Esophagus muscularis mucosa (tissue), 4 donors: ENCODE data around the gene SCGN. TPM values are rescaled to one million over a fixed set of nuclear protein-coding genes. Genes with fewer than 3 reads are reported as not detected.

ENCODE experiments used
- DNase-seq: peaks from one replicate; pipeline ENCODE4 v3.0.0-alpha.2; 2017; ENCODE audit errors: extremely low spot score
- H3K27ac ChIP-seq, 4 donors: fragments of 200-600 bp; sonication (generic); replicated peaks in 1 of 4; 1 replicate in 3 of 4; 2 replicates in 1 of 4; pipeline ENCODE4 v1.5.1; 2016 to 2019; ENCODE audit warnings: mild to moderate bottlenecking in 1 of 4
- H3K27me3 ChIP-seq, 4 donors: fragments of 200-600 bp; sonication (generic); one replicate each; pipeline versions ENCODE4 v1.5.1 to v1.6.0; 2016 to 2019
- H3K36me3 ChIP-seq, 4 donors: fragments of 200-600 bp; sonication (generic); one replicate each; pipeline ENCODE4 v1.5.1; 2016 to 2019
- H3K4me1 ChIP-seq, 4 donors: fragments of 200-600 bp; sonication (generic); one replicate each; pipeline ENCODE4 v1.5.1; 2016 to 2019
- H3K4me3 ChIP-seq, 4 donors: fragments of 200-600 bp; sonication (generic); 1 replicate in 2 of 4; 2 replicates in 2 of 4; pipeline ENCODE4 v1.5.1; 2016 to 2019; ENCODE audit warnings: mild to moderate bottlenecking in 4 of 4, moderate library complexity in 1 of 4
- H3K9me3 ChIP-seq, 4 donors: fragments of 200-600 bp; sonication (generic); 1 replicate in 3 of 4; 2 replicates in 1 of 4; pipeline ENCODE4 v1.5.1; 2016 to 2019
- CTCF ChIP-seq, 3 experiments: fragments of 200-600 bp in 2 of 3; fragments of 450-650 bp in 1 of 3; sonication (generic) in 2 of 3; IDR thresholded peaks; one replicate each; pipeline ENCODE4 v1.5.1; 2017 to 2019; ENCODE audit warnings: antibody characterized with exemption in 3 of 3, mild to moderate bottlenecking in 2 of 3, moderate library complexity in 1 of 3
- EP300 ChIP-seq: sonication (generic); formaldehyde crosslinking; IDR thresholded peaks from one replicate; pipeline ENCODE4 v1.6.1; 2017; ENCODE audit warnings: antibody characterized with exemption
- POLR2A ChIP-seq: fragments of 450-650 bp; IDR thresholded peaks from one replicate; pipeline ENCODE4 v1.6.1; 2017; ENCODE audit warnings: antibody characterized with exemption, moderate library complexity, mild to moderate bottlenecking, low read depth
- POLR2AphosphoS5 ChIP-seq, 2 donors: sonication (generic); formaldehyde crosslinking; IDR thresholded peaks; one replicate each; pipeline ENCODE4 v1.6.1; 2017; ENCODE audit warnings: antibody characterized with exemption in 2 of 2
- WGBS: methylation state at CpG from one replicate; pipeline ENCODE4 v1.1.5; 2018; 5-methylcytosine and 5-hydroxymethylcytosine counted together
- intact Hi-C: fragments of 100-400 bp; cut with DNase I; formaldehyde crosslinking; loops from one replicate; pipeline ENCODE4 v1.15.1; 2023
- total RNA-seq, 4 donors: library from RNA; depleted of rRNA; stranded (reverse); fragments of >200 nt; gene quantifications; one replicate each; pipeline versions ENCODE4 v1.1.0 to v1.2.1, GENCODE V29; 2016

Gene SCGN
- total RNA-seq, 4 donors from 2014 or later, result 0.83 to 2.7 (median 1.7) TPM

GRCh38 chr6:25670793-25671513 lies 18.9 kb downstream of the SCGN start:
- 76% methylated on average over 7 of the region's 7 CpGs for WGBS

GRCh38 chr6:25671652-25672051 lies 19.6 kb downstream of the SCGN start:
- Histone ChIP-seq H3K9me3 (no peaks in the 10 kb centered on the region), H3K27me3 (no peaks in the 10 kb centered on the region), H3K4me1 (no peaks in the 10 kb centered on the region), H3K4me3 (no peak overlapping the region), H3K36me3 (no peaks in the 10 kb centered on the region), H3K27ac (no peak overlapping the region)
- DNase-seq, result no peak
- intact Hi-C loops, result no loop called here
- WGBS, result 68% methylated on average over 1 of the region's 1 CpG
- TF ChIP-seq CTCF (IDR thresholded peaks at IDR 0.05) (no peak), POLR2A (no peak), POLR2AphosphoS5 (IDR thresholded peaks at IDR 0.05) (no peak), EP300 (no peak)

More at GRCh38 chr6:25670793-25671513, 18.9 kb downstream of the SCGN start:
- no peak for DNase-seq
- Histone ChIP-seq H3K4me3 (no peak overlapping the region), H3K4me1 (no peaks in the 10 kb centered on the region), H3K27me3 (no peaks in the 10 kb centered on the region), H3K9me3 (no peaks in the 10 kb centered on the region), H3K27ac (no peak overlapping the region), H3K36me3 (no peaks in the 10 kb centered on the region)
- TF ChIP-seq POLR2A (no peak), POLR2AphosphoS5 (IDR thresholded peaks at IDR 0.05) (no peak), EP300 (no peak), CTCF (IDR thresholded peaks at IDR 0.05) (no peak)
- intact Hi-C loops, result no loop called here

- H3K36me3 ChIP-seq, result no peaks in the 10 kb centered on the region
- no peak overlapping the region for H3K4me3 ChIP-seq
- TF ChIP-seq CTCF (IDR thresholded peaks at IDR 0.05), result no peak
- TF ChIP-seq POLR2AphosphoS5 (IDR thresholded peaks at IDR 0.05), result no peak
- TF ChIP-seq POLR2A, result no peak
- TF ChIP-seq EP300, result no peak
- WGBS, result 81% methylated on average over 5 of the region's 5 CpGs
- no peak for DNase-seq
- intact Hi-C loops, result no loop called here
- no peaks in the 10 kb centered on the region for H3K9me3 ChIP-seq
- H3K4me1 ChIP-seq, result no peaks in the 10 kb centered on the region
- no peaks in the 10 kb centered on the region for H3K27me3 ChIP-seq
- no peak overlapping the region for H3K27ac ChIP-seq
Observed at GRCh38 chr6:25675167-25675566, 23.2 kb downstream of the SCGN start.

- Histone ChIP-seq H3K4me1 (no peaks in the 10 kb centered on the region), H3K27me3 (no peaks in the 10 kb centered on the region), H3K27ac (no peak overlapping the region), H3K9me3 (no peaks in the 10 kb centered on the region), H3K4me3 (no peak overlapping the region), H3K36me3 (no peaks in the 10 kb centered on the region)
- intact Hi-C loops, result no loop called here
- DNase-seq, result no peak
- no peak for TF ChIP-seq POLR2AphosphoS5 (IDR thresholded peaks at IDR 0.05)
- TF ChIP-seq EP300, result no peak
- no peak for TF ChIP-seq POLR2A
- no peak for TF ChIP-seq CTCF (IDR thresholded peaks at IDR 0.05)
- 67% methylated on average over 5 of the region's 5 CpGs for WGBS
Observed at GRCh38 chr6:25676775-25677174, 24.8 kb downstream of the SCGN start.

GRCh38 chr6:25681848-25682247 lies 29.8 kb downstream of the SCGN start:
- no peak for DNase-seq
- Histone ChIP-seq H3K9me3 (no peaks in the 10 kb centered on the region), H3K27ac (no peak overlapping the region), H3K27me3 (no peaks in the 10 kb centered on the region), H3K4me3 (no peak overlapping the region), H3K36me3 (no peaks in the 10 kb centered on the region), H3K4me1 (no peaks in the 10 kb centered on the region)
- TF ChIP-seq CTCF (IDR thresholded peaks at IDR 0.05), result no peak
- TF ChIP-seq EP300, result no peak
- TF ChIP-seq POLR2AphosphoS5 (IDR thresholded peaks at IDR 0.05), result no peak
- TF ChIP-seq POLR2A, result no peak
- intact Hi-C loops, result no loop called here
- WGBS, result 66% methylated on average over 3 of the region's 3 CpGs
